Measurements from ENCODE around the gene CLPX. TPM values are rescaled to one million over a fixed set of nuclear protein-coding genes. Genes with fewer than 3 reads are reported as not detected.

Gene CLPX
- total and polyA plus RNA-seq, 9 of the 15 experiments (the other 6 are each of a cell fraction or from before 2014, with no cell fraction given): 11.2 to 83.3 (median 51.3) TPM

GRCh38 chr15:65180167-65180566 lies 5.0 kb downstream of the CLPX start:
- POLR2A ChIA-PET: interaction anchor here (1.4 kb wide), 1 partner anchor 124 kb away, joined by 4 read pairs; the partner anchor contains the start of gene RNU5B-1
- Histone ChIP-seq H3K79me2 (ENCODE audit: control insufficient read depth, insufficient read depth, low read length) (peaks cover 58% of the 10 kb centered on the region), H4K20me1 (replicated peaks; ENCODE audit: control insufficient read depth, insufficient read depth, low read length) (no peaks in the 10 kb centered on the region), H3K4me2 (ENCODE audit: insufficient read depth, low read length) (no peak overlapping the region), H3K27ac (ENCODE audit: extremely low read depth, low read depth, low read length) (no peak overlapping the region), H3K27me3 (ENCODE audit: control insufficient read depth in 2 of 2, insufficient read depth in 2 of 2, low read length in 2 of 2) (no peaks in the 10 kb centered on the region), H2AFZ (ENCODE audit: low read depth, low read length) (no peak overlapping the region), H3K9ac (ENCODE audit: insufficient read depth in 1 of 2, low read depth in 2 of 2, low read length in 2 of 2) (no peak overlapping the region), H3K36me3 (ENCODE audit: control insufficient read depth, insufficient read depth, low read length) (peaks cover 66% of the 10 kb centered on the region; the same call in 2 of the 3 replicates), H3K9me1 (ENCODE audit: control insufficient read depth, insufficient read depth, low read length) (no peaks in the 10 kb centered on the region), H3K9me3 (replicated peaks; ENCODE audit: control insufficient read depth, insufficient read depth, low read depth, low read length) (no peaks in the 10 kb centered on the region), H3K4me3 (no peak overlapping the region), H3K4me1 (replicated peaks in 1 of 2; ENCODE audit: control insufficient read depth in 2 of 2, insufficient read depth in 2 of 2, low read length in 2 of 2) (peaks cover 3 to 12% of the 10 kb centered on the region in 2 experiments; a peak in 2 of 5 replicates)
- in situ Hi-C loops (cut with MboI) (no loop called here), intact Hi-C loops (cut with micrococcal nuclease) (loop anchor here (5.0 kb wide), 1 partner anchor 148 kb away; no protein-coding TSS in a partner anchor)
- 92% methylated on average over 3 of the region's 3 CpGs for WGBS (ENCODE audit: insufficient coverage, low coverage, missing lambda C conversion rate)
- CTCF ChIA-PET (ENCODE audit: low intra/inter-chr PET ratio): interaction anchor here (0.5 kb wide), 1 partner anchor 265 kb away, joined by 4 read pairs; no protein-coding TSS in a partner anchor
- ATAC-seq (no peak), FAIRE-seq (no peak), DNase-seq (ENCODE audit: extremely low read depth in 1 of 4, low spot score in 3 of 4) (no peak)
- no TSS peak for BruUV-seq (replicated peaks)
- TF ChIP-seq PRPF4 (IDR thresholded peaks at IDR 0.05; ENCODE audit: insufficient read depth, low read depth, low read length, poor library complexity, severe bottlenecking) (no peak), DEAF1 (CRISPR knock-in tag; IDR thresholded peaks at IDR 0.05) (no peak), BHLHE40 (IDR thresholded peaks at IDR 0.05; ENCODE audit: low read length) (no peak), E2F3 (CRISPR knock-in tag; IDR thresholded peaks at IDR 0.05) (no peak), POLR3A (IDR thresholded peaks at IDR 0.05; ENCODE audit: borderline replicate concordance, extremely low read depth, insufficient read depth, insufficient read length) (no peak), ZNF512 (tag; IDR thresholded peaks at IDR 0.05) (no peak), PTRF (tag; IDR thresholded peaks at IDR 0.05) (no peak), XRCC4 (IDR thresholded peaks at IDR 0.05; ENCODE audit: extremely low read depth, insufficient read depth, insufficient read length) (no peak), ERF (CRISPR knock-in tag; IDR thresholded peaks at IDR 0.05) (no peak), GTF2E2 (tag; IDR thresholded peaks at IDR 0.05) (no peak), POLR2G (IDR thresholded peaks at IDR 0.05; ENCODE audit: low read depth, low read length) (no peak), ARNT (IDR thresholded peaks at IDR 0.05) (no peak), POLR2B (IDR thresholded peaks at IDR 0.05; ENCODE audit: low read depth, partially characterized antibody) (no peak), JUN (IDR thresholded peaks at IDR 0.05; ENCODE audit: borderline replicate concordance, low read depth, low read length) (no peak), JUN (CRISPR knock-in tag; IDR thresholded peaks at IDR 0.05; ENCODE audit: borderline replicate concordance) (no peak)

All from K562 (cell line).